ENCODE results near the gene NR1D1. TPM values are rescaled to one million over a fixed set of nuclear protein-coding genes. Genes with fewer than 3 reads are reported as not detected.

The NR1D1 gene
- total RNA-seq, 1 donor from 2014 or later, result 15.0 TPM

DNA sequence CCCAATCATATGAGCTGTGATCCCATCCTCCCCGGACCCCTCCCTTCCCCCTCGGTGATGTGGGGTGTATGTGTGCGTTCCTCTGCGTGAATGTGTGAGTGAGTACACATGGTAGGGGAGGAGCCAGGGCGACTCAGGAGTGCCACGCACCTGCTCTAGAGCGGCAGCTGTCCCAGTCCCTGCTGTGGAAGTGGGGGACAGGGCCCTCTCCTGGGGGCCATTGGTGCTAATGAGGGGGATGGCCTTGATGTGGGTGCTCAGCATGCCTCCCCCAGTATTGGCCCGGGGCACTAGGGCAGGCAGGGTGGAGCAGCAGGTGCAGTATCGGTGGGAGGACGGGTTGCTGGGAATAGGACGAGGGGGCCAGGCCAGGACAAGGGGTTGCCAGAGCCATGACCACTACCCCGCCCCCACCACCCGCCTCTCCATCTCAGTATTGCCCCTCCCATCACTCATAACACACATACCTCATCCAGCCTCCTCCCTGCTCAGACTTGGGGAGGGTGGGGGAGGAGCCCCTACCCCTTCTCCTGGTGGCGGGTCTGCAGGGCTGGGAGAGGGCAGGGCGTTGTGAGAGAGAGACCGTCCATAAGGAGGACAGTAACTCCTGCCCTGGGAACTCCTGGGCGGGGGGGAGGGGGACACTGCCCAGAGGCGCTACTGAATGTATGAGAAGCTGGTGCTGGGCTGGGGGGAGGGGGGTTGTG, 8.5 kb downstream of the NR1D1 start:
- Histone ChIP-seq H3K4me1 (peaks cover 69% of the 10 kb centered on the region), H3K36me3 (peaks cover 0 to 69% of the 10 kb centered on the region in 2 donors), H3K27me3 (no peaks in the 10 kb centered on the region), H3K27ac (peak overlapping the region; percentile 98), H3K9me3 (no peaks in the 10 kb centered on the region), H3K4me3 (no peak overlapping the region)
- DNase-seq (ENCODE audit: extremely low spot score in 2 of 2), result no peak
- TF ChIP-seq POLR2AphosphoS5 (IDR thresholded peaks at IDR 0.05; ENCODE audit: insufficient read depth in 1 of 2, low read depth in 1 of 2), result peak in 1 of 2 donors; percentile 41
- TF ChIP-seq, protein P1, sequence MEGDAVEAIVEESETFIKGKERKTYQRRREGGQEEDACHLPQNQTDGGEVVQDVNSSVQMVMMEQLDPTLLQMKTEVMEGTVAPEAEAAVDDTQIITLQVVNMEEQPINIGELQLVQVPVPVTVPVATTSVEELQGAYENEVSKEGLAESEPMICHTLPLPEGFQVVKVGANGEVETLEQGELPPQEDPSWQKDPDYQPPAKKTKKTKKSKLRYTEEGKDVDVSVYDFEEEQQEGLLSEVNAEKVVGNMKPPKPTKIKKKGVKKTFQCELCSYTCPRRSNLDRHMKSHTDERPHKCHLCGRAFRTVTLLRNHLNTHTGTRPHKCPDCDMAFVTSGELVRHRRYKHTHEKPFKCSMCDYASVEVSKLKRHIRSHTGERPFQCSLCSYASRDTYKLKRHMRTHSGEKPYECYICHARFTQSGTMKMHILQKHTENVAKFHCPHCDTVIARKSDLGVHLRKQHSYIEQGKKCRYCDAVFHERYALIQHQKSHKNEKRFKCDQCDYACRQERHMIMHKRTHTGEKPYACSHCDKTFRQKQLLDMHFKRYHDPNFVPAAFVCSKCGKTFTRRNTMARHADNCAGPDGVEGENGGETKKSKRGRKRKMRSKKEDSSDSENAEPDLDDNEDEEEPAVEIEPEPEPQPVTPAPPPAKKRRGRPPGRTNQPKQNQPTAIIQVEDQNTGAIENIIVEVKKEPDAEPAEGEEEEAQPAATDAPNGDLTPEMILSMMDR (IDR thresholded peaks at IDR 0.05), result no peak
- intact Hi-C loops (cut with DNase I), result no loop called here

DNA sequence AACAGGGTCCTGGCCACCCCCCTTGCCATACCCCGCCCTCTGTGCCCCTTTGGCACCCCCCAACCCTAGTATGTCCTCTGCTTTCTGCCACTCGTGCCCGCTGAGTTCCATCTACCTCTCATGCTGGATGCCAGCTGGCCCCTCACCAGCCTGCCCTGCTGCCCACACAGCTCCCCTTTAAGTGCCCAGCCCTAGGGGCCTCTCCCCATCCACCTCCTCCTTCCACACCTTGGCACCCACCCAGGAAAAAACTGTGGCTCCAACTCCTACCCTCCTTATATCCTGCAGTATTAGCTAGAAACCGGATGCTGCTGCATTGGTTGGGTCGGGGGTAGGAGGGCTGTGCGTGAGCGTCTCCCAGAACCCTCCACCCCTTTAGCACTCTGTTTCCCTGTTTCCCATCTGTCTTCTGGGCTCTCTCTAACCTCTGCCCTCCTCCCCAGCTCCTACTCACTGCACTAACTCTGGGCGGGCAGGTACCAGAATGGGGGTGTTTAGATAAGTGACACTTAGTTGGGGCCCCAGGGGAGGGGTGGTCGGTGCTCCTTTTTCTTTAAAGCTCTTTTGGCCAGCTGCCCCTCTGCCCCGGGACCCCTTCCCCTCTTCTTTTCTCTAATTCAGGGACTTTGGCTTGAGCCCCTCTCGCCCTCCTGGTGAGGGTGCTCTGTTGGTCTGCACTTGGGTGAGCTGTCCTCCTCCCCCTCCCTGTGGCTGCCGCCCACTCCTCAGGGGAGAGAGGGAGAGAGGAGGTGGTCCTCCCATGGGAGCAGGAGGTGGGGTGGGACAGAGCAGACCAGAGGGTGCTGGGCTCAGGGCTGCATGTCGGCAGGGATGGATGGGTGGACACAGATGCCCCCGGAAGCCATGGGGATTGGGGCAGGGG, 9.9 kb downstream of the NR1D1 start:
- intact Hi-C loops (cut with DNase I), result no loop called here
- H3K36me3 ChIP-seq, result peaks cover 0 to 69% of the 10 kb centered on the region in 2 donors
- H3K4me1 ChIP-seq, result peaks cover 56% of the 10 kb centered on the region
- H3K27me3 ChIP-seq, result no peaks in the 10 kb centered on the region
- no peaks in the 10 kb centered on the region for H3K9me3 ChIP-seq
- no peak for DNase-seq (ENCODE audit: extremely low spot score in 2 of 2)
- H3K4me3 ChIP-seq, result no peak overlapping the region
- no peak for TF ChIP-seq POLR2AphosphoS5 (IDR thresholded peaks at IDR 0.05; ENCODE audit: insufficient read depth in 1 of 2, low read depth in 1 of 2)
- no peak for TF ChIP-seq POLR2A (IDR thresholded peaks at IDR 0.05)
- TF ChIP-seq, protein P1 (IDR thresholded peaks at IDR 0.05), result no peak
- peak overlapping the region; percentile 98 for H3K27ac ChIP-seq

DNA sequence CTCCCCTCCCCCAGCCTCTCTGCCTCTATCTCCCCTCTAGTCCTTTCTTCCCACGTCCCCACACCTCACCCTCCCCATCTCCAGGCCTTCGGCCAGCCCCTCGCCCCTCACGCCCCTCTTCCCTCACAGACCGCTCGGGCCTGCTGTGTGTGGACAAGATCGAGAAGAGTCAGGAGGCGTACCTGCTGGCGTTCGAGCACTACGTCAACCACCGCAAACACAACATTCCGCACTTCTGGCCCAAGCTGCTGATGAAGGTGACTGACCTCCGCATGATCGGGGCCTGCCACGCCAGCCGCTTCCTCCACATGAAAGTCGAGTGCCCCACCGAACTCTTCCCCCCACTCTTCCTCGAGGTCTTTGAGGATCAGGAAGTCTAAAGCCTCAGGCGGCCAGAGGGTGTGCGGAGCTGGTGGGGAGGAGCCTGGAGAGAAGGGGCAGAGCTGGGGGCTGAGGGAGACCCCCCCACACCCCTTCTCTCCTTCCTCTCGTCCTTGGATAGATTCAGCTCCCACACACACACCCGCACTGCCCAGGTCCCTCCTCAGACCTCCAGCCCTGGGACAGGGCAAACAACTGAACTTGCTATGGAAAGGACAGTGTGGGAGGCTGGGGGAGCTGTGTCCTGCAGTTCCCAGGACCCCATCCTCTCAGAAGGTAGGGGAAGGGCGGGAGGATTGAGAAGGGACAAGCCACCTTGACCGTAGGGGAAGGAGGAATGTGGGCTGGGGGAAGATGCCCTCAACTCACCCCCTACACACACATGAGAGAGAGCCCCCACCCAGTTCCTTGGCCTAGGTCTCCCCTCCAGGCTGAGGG, 11.1 kb downstream of the NR1D1 start:
- H3K36me3 ChIP-seq, result peaks cover 0 to 69% of the 10 kb centered on the region in 2 donors
- intact Hi-C loops (cut with DNase I), result no loop called here
- peaks cover 44% of the 10 kb centered on the region for H3K4me1 ChIP-seq

DNA sequence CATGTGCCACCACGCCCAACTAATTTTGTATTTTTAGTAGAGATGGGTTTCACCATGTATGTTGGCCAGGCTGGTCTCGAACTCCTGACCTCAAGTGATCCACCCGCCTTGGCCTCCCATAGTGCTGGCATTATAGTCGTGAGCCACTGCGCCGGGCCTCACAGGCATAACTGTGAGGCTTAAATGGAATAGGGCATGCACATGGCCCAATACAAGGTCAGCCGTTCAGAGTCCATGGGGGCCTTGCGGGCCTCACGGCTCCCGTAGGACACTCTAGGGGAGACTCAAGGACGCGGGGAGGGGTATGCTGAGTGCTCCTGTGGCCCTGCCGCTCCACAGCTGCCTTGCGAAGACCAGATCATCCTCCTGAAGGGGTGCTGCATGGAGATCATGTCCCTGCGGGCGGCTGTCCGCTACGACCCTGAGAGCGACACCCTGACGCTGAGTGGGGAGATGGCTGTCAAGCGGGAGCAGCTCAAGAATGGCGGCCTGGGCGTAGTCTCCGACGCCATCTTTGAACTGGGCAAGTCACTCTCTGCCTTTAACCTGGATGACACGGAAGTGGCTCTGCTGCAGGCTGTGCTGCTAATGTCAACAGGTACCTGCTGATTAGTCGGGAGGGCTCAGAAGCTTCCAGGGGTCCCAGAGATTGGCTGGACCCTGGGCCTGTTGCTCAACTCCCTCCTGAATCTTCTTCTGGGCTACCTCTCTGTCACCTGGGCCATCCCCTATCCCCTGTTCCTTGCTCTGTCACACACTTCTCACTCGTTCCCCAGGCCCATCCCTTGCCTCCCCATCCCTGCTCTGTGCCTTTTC, 12.3 kb downstream of the NR1D1 start:
- intact Hi-C loops (cut with DNase I), result loop anchor here (2.0 kb wide), 1 partner anchor 25 kb away; the partner anchor contains the start of gene THRA
- H3K27me3 ChIP-seq, result no peaks in the 10 kb centered on the region
- H3K36me3 ChIP-seq, result peaks cover 0 to 69% of the 10 kb centered on the region in 2 donors
- DNase-seq (ENCODE audit: extremely low spot score in 2 of 2), result no peak
- no peaks in the 10 kb centered on the region for H3K9me3 ChIP-seq
- no peak overlapping the region for H3K27ac ChIP-seq
- TF ChIP-seq, protein P1 (IDR thresholded peaks at IDR 0.05), result no peak
- TF ChIP-seq POLR2A (IDR thresholded peaks at IDR 0.05) (no peak), POLR2AphosphoS5 (IDR thresholded peaks at IDR 0.05; ENCODE audit: insufficient read depth in 1 of 2, low read depth in 1 of 2) (no peak)
- peaks cover 32% of the 10 kb centered on the region for H3K4me1 ChIP-seq
- no peak overlapping the region for H3K4me3 ChIP-seq

More for the DNA sequence above, 11.1 kb downstream of the NR1D1 start:
- H3K27ac ChIP-seq, result peak overlapping the region; percentile 98
- no peaks in the 10 kb centered on the region for H3K9me3 ChIP-seq
- DNase-seq (ENCODE audit: extremely low spot score in 2 of 2), result no peak
- no peaks in the 10 kb centered on the region for H3K27me3 ChIP-seq
- TF ChIP-seq POLR2AphosphoS5 (IDR thresholded peaks at IDR 0.05; ENCODE audit: insufficient read depth in 1 of 2, low read depth in 1 of 2), result peak in 1 of 2 donors; percentile 29
- TF ChIP-seq, protein P1 (IDR thresholded peaks at IDR 0.05), result no peak
- no peak overlapping the region for H3K4me3 ChIP-seq

Data from vagina (tissue), 2 donors.